Neural cell (in vitro differentiated cells): ENCODE data around the gene SEL1L3. TPM values are rescaled to one million over a fixed set of nuclear protein-coding genes. Genes with fewer than 3 reads are reported as not detected.

Experiments used
- H2AFZ ChIP-seq: fragments of 200-600, 300-800 bp; sonication (generic), shearing (Covaris generic); 2 replicates; pipeline ENCODE4 v1.6.0; 2014; ENCODE audit warnings: low read depth, mild to moderate bottlenecking, antibody characterized with exemption, low read length, moderate library complexity
- H3F3A ChIP-seq: fragments of 200-600 bp; shearing (Covaris generic); 2 replicates; pipeline ENCODE4 v1.6.1; 2016; ENCODE audit warnings: mild to moderate bottlenecking, moderate library complexity, mixed read lengths, antibody characterized with exemption, low read length; ENCODE audit not compliant: insufficient read depth, poor library complexity, severe bottlenecking
- H3K27ac ChIP-seq: fragments of 200-600, 300-800 bp; sonication (generic), shearing (Covaris generic); 2 replicates; pipeline ENCODE4 v1.5.1; 2014; ENCODE audit warnings: mild to moderate bottlenecking, low read length, moderate library complexity
- H3K27me3 ChIP-seq: fragments of 300-800, 200-600 bp; sonication (generic), shearing (Covaris generic); 2 replicates; pipeline ENCODE4 v1.6.0; 2014; ENCODE audit warnings: mild to moderate bottlenecking, low read depth, low read length, moderate library complexity; ENCODE audit not compliant: insufficient read depth
- H3K36me3 ChIP-seq: fragments of 300-800, 200-600 bp; sonication (generic), shearing (Covaris generic); 2 replicates; pipeline ENCODE4 v1.5.1; 2014; ENCODE audit warnings: mild to moderate bottlenecking, antibody characterized with exemption, low read length, moderate library complexity; ENCODE audit not compliant: insufficient read depth
- H3K4me2 ChIP-seq: fragments of 300-800, 200-600 bp; sonication (generic), shearing (Covaris generic); 2 replicates; pipeline ENCODE4 v1.6.0; 2014; ENCODE audit warnings: mild to moderate bottlenecking, low read length
- H3K4me3 ChIP-seq: fragments of 300-800, 200-600 bp; sonication (generic), shearing (Covaris generic); 2 replicates; pipeline ENCODE4 v1.5.1; 2014; ENCODE audit warnings: mild to moderate bottlenecking, low read length, moderate library complexity
- H3K79me2 ChIP-seq: fragments of 200-600 bp; shearing (Covaris generic); replicated peaks from 2 replicates; pipeline ENCODE4 v1.6.0; 2014; ENCODE audit warnings: mild to moderate bottlenecking, low read length, moderate library complexity; ENCODE audit not compliant: insufficient read depth
- H3K9ac ChIP-seq: fragments of 300-800, 200-600 bp; sonication (generic), shearing (Covaris generic); 2 replicates; pipeline ENCODE4 v1.6.1; 2016; ENCODE audit warnings: mild to moderate bottlenecking, low read length, mixed read lengths
- H3K9me2 ChIP-seq: fragments of 200-600 bp; shearing (Covaris generic); 2 replicates; pipeline ENCODE4 v1.6.1; 2016; ENCODE audit warnings: mild to moderate bottlenecking, low read length, mixed read lengths; ENCODE audit not compliant: insufficient read depth
- H3K9me3 ChIP-seq: fragments of 200-600, 300-800 bp; sonication (generic), shearing (Covaris generic); 2 replicates; pipeline ENCODE4 v1.6.1; 2016; ENCODE audit warnings: mild to moderate bottlenecking, mixed run types, low read length, moderate library complexity, mixed read lengths
- H4K20me1 ChIP-seq: fragments of 200-600 bp; shearing (Covaris generic); 2 replicates; pipeline ENCODE4 v1.6.1; 2016; ENCODE audit warnings: mild to moderate bottlenecking, mixed run types; ENCODE audit not compliant: insufficient read depth
- EP300 ChIP-seq: fragments of 450-650 bp; conservative IDR thresholded peaks from 2 replicates; pipeline ENCODE4 v1.6.1; 2014; ENCODE audit warnings: antibody characterized with exemption, mild to moderate bottlenecking, moderate library complexity; ENCODE audit not compliant: poor library complexity, severe bottlenecking
- EZH2 ChIP-seq: fragments of 200-600, 300-800 bp; shearing (Covaris generic), sonication (generic); IDR thresholded peaks from 2 replicates; pipeline ENCODE4 v1.6.1; 2014; ENCODE audit warnings: antibody characterized with exemption, low read length, borderline replicate concordance, mild to moderate bottlenecking; ENCODE audit not compliant: insufficient read depth, poor library complexity, severe bottlenecking
- MXI1 ChIP-seq: fragments of 450-650 bp; conservative IDR thresholded peaks from 2 replicates; pipeline ENCODE4 v1.6.1; 2014; ENCODE audit warnings: antibody characterized with exemption, mild to moderate bottlenecking; ENCODE audit not compliant: poor library complexity, severe bottlenecking
- POLR2AphosphoS5 ChIP-seq: IDR thresholded peaks from 2 replicates; pipeline ENCODE4 v1.6.1; 2012
- RAD21 ChIP-seq: fragments of 450-650 bp; conservative IDR thresholded peaks from 2 replicates; pipeline ENCODE4 v1.6.1; 2014; ENCODE audit warnings: antibody characterized with exemption, mild to moderate bottlenecking, moderate library complexity
- SMC3 ChIP-seq: fragments of 450-650 bp; conservative IDR thresholded peaks from 2 replicates; pipeline ENCODE4 v1.6.1; 2014; ENCODE audit warnings: antibody characterized with exemption, mild to moderate bottlenecking, moderate library complexity; ENCODE audit not compliant: poor library complexity
- TAF1 ChIP-seq: IDR thresholded peaks from 2 replicates; pipeline ENCODE4 v1.6.1; 2012; ENCODE audit warnings: low read depth
- polyA plus RNA-seq: library from polyadenylated mRNA; depleted of rRNA; stranded (reverse); fragments of >200 nt; gene quantifications from 2 replicates; pipeline ENCODE4 v1.2.3, GENCODE V29; 2014
- TF ChIP-seq, protein P1 (sequence below): fragments of 450-650 bp; IDR thresholded peaks from 2 replicates; pipeline ENCODE4 v1.5.1; 2014; ENCODE audit warnings: antibody characterized with exemption, mild to moderate bottlenecking, moderate library complexity; ENCODE audit not compliant: poor library complexity, severe bottlenecking
- TF ChIP-seq, protein P2 (sequence below): IDR thresholded peaks from 2 replicates; pipeline ENCODE4 v1.6.1; 2012; ENCODE audit warnings: borderline replicate concordance

Gene SEL1L3
- polyA plus RNA-seq, 1 donor from 2014 or later = 2.0 TPM

DNA sequence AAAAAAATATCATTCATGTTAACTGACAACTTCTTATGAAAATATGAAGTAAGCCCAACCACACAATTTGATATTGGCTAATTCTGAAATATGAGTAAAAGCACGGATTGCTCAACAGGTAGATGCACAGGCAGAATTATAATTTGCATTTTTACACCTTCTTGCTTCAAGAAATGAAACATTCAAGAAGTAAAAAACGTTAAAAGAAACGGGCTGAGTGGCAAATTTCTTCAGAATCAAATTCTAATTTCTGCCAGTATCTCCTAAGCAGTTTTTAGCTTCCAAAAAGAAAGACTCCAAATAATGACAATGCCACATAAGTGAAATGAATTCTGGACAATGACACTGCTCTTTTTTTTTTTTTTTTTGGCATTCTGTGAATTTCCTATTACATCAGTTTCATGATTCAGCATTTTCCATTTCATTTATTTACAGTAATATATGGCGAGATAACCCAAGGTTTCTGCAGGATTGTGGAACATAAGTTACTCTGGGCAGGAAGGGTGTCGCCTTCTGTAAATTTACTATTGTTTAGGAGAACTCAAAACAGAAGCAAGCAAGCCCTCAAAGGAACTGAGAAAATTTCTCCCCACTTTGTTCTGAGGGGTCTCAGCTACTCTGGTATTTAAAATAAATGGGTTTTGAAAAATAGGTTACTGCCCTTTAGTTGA, 1.4 kb downstream of the SEL1L3 start:
- H3K4me3 ChIP-seq = peak overlapping the region; percentile 74
- no peak overlapping the region for H3K27ac ChIP-seq
- peak overlapping the region; percentile 71 for H3K4me2 ChIP-seq
- no peaks in the 10 kb centered on the region for H3K9me2 ChIP-seq
- H2AFZ ChIP-seq = no peak overlapping the region
- H3K36me3 ChIP-seq = no peaks in the 10 kb centered on the region
- no peaks in the 10 kb centered on the region for H3F3A ChIP-seq
- no peak for TF ChIP-seq SMC3
- no peak for TF ChIP-seq MXI1
- TF ChIP-seq, protein P1, sequence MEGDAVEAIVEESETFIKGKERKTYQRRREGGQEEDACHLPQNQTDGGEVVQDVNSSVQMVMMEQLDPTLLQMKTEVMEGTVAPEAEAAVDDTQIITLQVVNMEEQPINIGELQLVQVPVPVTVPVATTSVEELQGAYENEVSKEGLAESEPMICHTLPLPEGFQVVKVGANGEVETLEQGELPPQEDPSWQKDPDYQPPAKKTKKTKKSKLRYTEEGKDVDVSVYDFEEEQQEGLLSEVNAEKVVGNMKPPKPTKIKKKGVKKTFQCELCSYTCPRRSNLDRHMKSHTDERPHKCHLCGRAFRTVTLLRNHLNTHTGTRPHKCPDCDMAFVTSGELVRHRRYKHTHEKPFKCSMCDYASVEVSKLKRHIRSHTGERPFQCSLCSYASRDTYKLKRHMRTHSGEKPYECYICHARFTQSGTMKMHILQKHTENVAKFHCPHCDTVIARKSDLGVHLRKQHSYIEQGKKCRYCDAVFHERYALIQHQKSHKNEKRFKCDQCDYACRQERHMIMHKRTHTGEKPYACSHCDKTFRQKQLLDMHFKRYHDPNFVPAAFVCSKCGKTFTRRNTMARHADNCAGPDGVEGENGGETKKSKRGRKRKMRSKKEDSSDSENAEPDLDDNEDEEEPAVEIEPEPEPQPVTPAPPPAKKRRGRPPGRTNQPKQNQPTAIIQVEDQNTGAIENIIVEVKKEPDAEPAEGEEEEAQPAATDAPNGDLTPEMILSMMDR = no peak
- TF ChIP-seq, protein P2, sequence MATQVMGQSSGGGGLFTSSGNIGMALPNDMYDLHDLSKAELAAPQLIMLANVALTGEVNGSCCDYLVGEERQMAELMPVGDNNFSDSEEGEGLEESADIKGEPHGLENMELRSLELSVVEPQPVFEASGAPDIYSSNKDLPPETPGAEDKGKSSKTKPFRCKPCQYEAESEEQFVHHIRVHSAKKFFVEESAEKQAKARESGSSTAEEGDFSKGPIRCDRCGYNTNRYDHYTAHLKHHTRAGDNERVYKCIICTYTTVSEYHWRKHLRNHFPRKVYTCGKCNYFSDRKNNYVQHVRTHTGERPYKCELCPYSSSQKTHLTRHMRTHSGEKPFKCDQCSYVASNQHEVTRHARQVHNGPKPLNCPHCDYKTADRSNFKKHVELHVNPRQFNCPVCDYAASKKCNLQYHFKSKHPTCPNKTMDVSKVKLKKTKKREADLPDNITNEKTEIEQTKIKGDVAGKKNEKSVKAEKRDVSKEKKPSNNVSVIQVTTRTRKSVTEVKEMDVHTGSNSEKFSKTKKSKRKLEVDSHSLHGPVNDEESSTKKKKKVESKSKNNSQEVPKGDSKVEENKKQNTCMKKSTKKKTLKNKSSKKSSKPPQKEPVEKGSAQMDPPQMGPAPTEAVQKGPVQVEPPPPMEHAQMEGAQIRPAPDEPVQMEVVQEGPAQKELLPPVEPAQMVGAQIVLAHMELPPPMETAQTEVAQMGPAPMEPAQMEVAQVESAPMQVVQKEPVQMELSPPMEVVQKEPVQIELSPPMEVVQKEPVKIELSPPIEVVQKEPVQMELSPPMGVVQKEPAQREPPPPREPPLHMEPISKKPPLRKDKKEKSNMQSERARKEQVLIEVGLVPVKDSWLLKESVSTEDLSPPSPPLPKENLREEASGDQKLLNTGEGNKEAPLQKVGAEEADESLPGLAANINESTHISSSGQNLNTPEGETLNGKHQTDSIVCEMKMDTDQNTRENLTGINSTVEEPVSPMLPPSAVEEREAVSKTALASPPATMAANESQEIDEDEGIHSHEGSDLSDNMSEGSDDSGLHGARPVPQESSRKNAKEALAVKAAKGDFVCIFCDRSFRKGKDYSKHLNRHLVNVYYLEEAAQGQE = no peak
- TF ChIP-seq EP300 = no peak
- H3K9ac ChIP-seq = peak overlapping the region; percentile 44
- no peaks in the 10 kb centered on the region for H3K9me3 ChIP-seq
- peaks cover 41% of the 10 kb centered on the region for H3K27me3 ChIP-seq
- no peaks in the 10 kb centered on the region for H3K79me2 ChIP-seq
- H4K20me1 ChIP-seq = no peaks in the 10 kb centered on the region

DNA sequence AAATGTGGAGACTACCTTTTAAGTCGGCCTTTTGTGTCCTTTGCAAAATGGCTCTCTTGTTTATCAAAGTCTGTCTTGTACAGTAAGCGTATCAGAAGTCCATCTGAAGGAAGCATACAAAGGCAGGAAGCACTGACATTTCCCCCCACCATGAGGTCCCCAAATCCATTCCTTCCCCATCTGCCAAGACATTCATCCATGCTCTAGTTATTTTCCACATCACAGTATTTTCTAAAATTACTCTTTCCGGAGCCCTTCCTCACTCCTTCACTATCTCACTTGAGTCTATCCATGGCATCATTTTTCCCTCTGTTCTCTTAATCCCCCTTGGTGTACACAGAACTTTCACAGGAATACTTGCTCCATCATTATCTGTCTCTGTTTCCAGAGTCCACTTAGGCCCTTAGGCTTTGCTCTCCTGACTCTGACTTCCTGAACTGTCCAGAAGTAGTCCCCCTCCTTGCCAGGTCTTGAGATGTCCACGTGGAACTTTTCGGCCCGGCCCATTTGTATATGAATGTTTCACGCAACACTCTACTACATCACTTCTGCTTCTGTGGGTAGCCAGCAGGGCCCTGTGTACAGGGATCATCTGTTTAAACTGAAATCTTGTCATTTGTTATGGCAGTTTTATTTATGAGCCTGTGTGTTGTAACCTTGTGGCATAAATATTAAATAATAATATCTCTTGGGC, 2.1 kb downstream of the SEL1L3 start:
- H3K27ac ChIP-seq = no peak overlapping the region
- no peaks in the 10 kb centered on the region for H4K20me1 ChIP-seq
- no peak for TF ChIP-seq SMC3
- no peak for TF ChIP-seq POLR2AphosphoS5
- TF ChIP-seq RAD21 = no peak
- TF ChIP-seq, protein P2 = no peak
- no peak for TF ChIP-seq MXI1
- TF ChIP-seq, protein P1 = no peak
- TF ChIP-seq TAF1 = no peak
- no peak for TF ChIP-seq EZH2
- no peak for TF ChIP-seq EP300
- H3K9me2 ChIP-seq = no peaks in the 10 kb centered on the region
- H3F3A ChIP-seq = no peaks in the 10 kb centered on the region
- H3K4me2 ChIP-seq = no peak overlapping the region
- no peak overlapping the region for H2AFZ ChIP-seq
- H3K79me2 ChIP-seq = no peaks in the 10 kb centered on the region
- H3K9me3 ChIP-seq = no peaks in the 10 kb centered on the region
- no peaks in the 10 kb centered on the region for H3K36me3 ChIP-seq
- H3K9ac ChIP-seq = no peak overlapping the region
- no peak overlapping the region for H3K4me3 ChIP-seq
- H3K27me3 ChIP-seq = peaks cover 41% of the 10 kb centered on the region
